ENCODE measurements around the gene PCDHGA10.
"Not testable (repeated sequence)": the region's sequence is repeated elsewhere in the genome, so short reads cannot be mapped to it uniquely, and the experiment has no call there.

The PCDHGA10 gene

GRCh38 chr5:141413540-141414069, 818 bp downstream of the PCDHGA10 start (continued):
- TF ChIP-seq ZNF138 (tag by site-specific recombination; IDR thresholded peaks at IDR 0.05; ENCODE audit: borderline replicate concordance): no peak
- TF ChIP-seq TSHZ1 (tag by site-specific recombination; IDR thresholded peaks at IDR 0.05; ENCODE audit: borderline replicate concordance): no peak

- CTCF ChIA-PET: interaction anchor here (1.0 to 3.2 kb wide), 4 partner anchors 17 to 143 kb away, joined by 4 to 14 read pairs (median 8); no protein-coding TSS in a partner anchor
- POLR2A ChIA-PET; H3K36me3 ChIP-seq (ENCODE audit: control insufficient read depth in 2 of 2, insufficient read depth in 1 of 2, low read length in 2 of 2); H3K9me3 ChIP-seq (ENCODE audit: control insufficient read depth, insufficient read depth, low read depth, low read length); H3K27ac ChIP-seq (ENCODE audit: extremely low read depth, low read depth, low read length); H3K4me1 ChIP-seq (ENCODE audit: control insufficient read depth, insufficient read depth, low read length); H3K4me3 ChIP-seq (ENCODE audit: low read depth, low read length): not testable (repeated sequence)
Observed at GRCh38 chr5:141414548-141415274, 1.9 kb downstream of the PCDHGA10 start.

- POLR2A ChIA-PET; CTCF ChIA-PET; H3K27ac ChIP-seq (ENCODE audit: extremely low read depth, low read depth, low read length); H3K36me3 ChIP-seq (ENCODE audit: control insufficient read depth in 2 of 2, insufficient read depth in 1 of 2, low read length in 2 of 2); H3K4me1 ChIP-seq (ENCODE audit: control insufficient read depth, insufficient read depth, low read length); H3K4me3 ChIP-seq (ENCODE audit: low read depth, low read length); H3K9me3 ChIP-seq (ENCODE audit: control insufficient read depth, insufficient read depth, low read depth, low read length): not testable (repeated sequence)
Observed at GRCh38 chr5:141415275-141415618, 2.5 kb downstream of the PCDHGA10 start.

- H3K4me1 ChIP-seq (ENCODE audit: control insufficient read depth, insufficient read depth, low read length); POLR2A ChIA-PET; H3K36me3 ChIP-seq (ENCODE audit: control insufficient read depth in 2 of 2, insufficient read depth in 1 of 2, low read length in 2 of 2); H3K27ac ChIP-seq (ENCODE audit: extremely low read depth, low read depth, low read length); H3K9me3 ChIP-seq (ENCODE audit: control insufficient read depth, insufficient read depth, low read depth, low read length): not testable (repeated sequence)
- CTCF ChIA-PET: interaction anchor here (0.6 to 7.0 kb wide), 20 partner anchors 10 to 552 kb away, joined by 3 to 160 read pairs (median 4); partner anchors contain the start of genes PCDHA11, PCDHGA1, PCDHGB1 and PCDHGB3
- peak within 1 kb of the TSS; percentile 16; the same call in 1 of the 2 replicates for H3K4me3 ChIP-seq (ENCODE audit: low read depth, low read length)
Observed at GRCh38 chr5:141417494-141418172, 4.8 kb downstream of the PCDHGA10 start, which contains the start of gene PCDHGB7. TSS of gene PCDHGB7 (plus strand) at chr5:141417677. CDS start at chr5:141417860, 183 bp downstream.

- Histone ChIP-seq H3K4me3 (ENCODE audit: low read depth, low read length) (no peak overlapping the region), H3K36me3 (ENCODE audit: control insufficient read depth in 2 of 2, insufficient read depth in 1 of 2, low read length in 2 of 2) (no peaks in the 10 kb centered on the region), H3K9me3 (ENCODE audit: control insufficient read depth, insufficient read depth, low read depth, low read length) (no peaks in the 10 kb centered on the region; the same call in 1 of the 2 replicates), H3K27ac (ENCODE audit: extremely low read depth, low read depth, low read length) (no peak overlapping the region), H3K4me1 (ENCODE audit: control insufficient read depth, insufficient read depth, low read length) (no peaks in the 10 kb centered on the region)
- ChIA-PET CTCF (interaction anchor here (0.6 to 7.0 kb wide), 9 partner anchors 11 to 145 kb away, joined by 3 to 160 read pairs (median 3); partner anchors contain the start of genes PCDHGA12, PCDHGB1 and PCDHGB3), POLR2A (no interaction called here)
- TF ChIP-seq ZNF324 (tag by site-specific recombination; IDR thresholded peaks at IDR 0.05): no peak
- no peak for TF ChIP-seq ELK4 (IDR thresholded peaks at IDR 0.05; ENCODE audit: borderline replicate concordance, low read depth, low read length)
- no peak for TF ChIP-seq ZNF155 (tag by site-specific recombination; IDR thresholded peaks at IDR 0.05)
- no peak for TF ChIP-seq ZNF629 (tag by site-specific recombination; IDR thresholded peaks at IDR 0.05)
- no peak for TF ChIP-seq PRDM10 (tag by site-specific recombination; IDR thresholded peaks at IDR 0.05)
- no peak for TF ChIP-seq GLI2 (tag by site-specific recombination; IDR thresholded peaks at IDR 0.05; ENCODE audit: borderline replicate concordance, low read depth)
- no peak for TF ChIP-seq ZNF548 (tag by site-specific recombination; IDR thresholded peaks at IDR 0.05)
- no peak for TF ChIP-seq ZNF600 (tag by site-specific recombination; IDR thresholded peaks at IDR 0.05)
- no peak for TF ChIP-seq ZNF837 (tag by site-specific recombination; IDR thresholded peaks at IDR 0.05)
- no peak for TF ChIP-seq ZNF335 (tag by site-specific recombination; conservative IDR thresholded peaks at IDR 0.05)
- TF ChIP-seq REPIN1 (tag by site-specific recombination; IDR thresholded peaks at IDR 0.05; ENCODE audit: low read depth): no peak
Observed at GRCh38 chr5:141419074-141419880, 6.5 kb downstream of the PCDHGA10 start.

Data from HEK293 (cell line).